GM23248 (cell line): ENCODE results near the gene CBL. TPM values are rescaled to one million over a fixed set of nuclear protein-coding genes. Genes with fewer than 3 reads are reported as not detected.

Source experiments
- DNase-seq: peaks from one replicate; pipeline ENCODE4 v3.0.0-alpha.2; 2015
- H2AFZ ChIP-seq: fragments of 200-600 bp; sonication (generic); 2 replicates; pipeline ENCODE4 v1.6.1; 2016; ENCODE audit warnings: antibody characterized with exemption
- H3F3A ChIP-seq: fragments of 200-600 bp; sonication (generic); 2 replicates; pipeline ENCODE4 v1.6.1; 2016; ENCODE audit warnings: mild to moderate bottlenecking, antibody characterized with exemption, mixed run types; ENCODE audit not compliant: insufficient read depth
- H3K27ac ChIP-seq: fragments of 200-600 bp; sonication (generic); 2 replicates; pipeline ENCODE4 v1.5.1; 2016; ENCODE audit warnings: mild to moderate bottlenecking
- H3K27me3 ChIP-seq: fragments of 200-600 bp; sonication (generic); replicated peaks from 2 replicates; pipeline ENCODE4 v1.6.1; 2016; ENCODE audit warnings: mild to moderate bottlenecking; ENCODE audit not compliant: insufficient read depth
- H3K36me3 ChIP-seq: fragments of 200-600 bp; sonication (generic); 2 replicates; pipeline ENCODE4 v1.6.1; 2016; ENCODE audit warnings: low read depth, mild to moderate bottlenecking
- H3K4me1 ChIP-seq: fragments of 200-600 bp; sonication (generic); 2 replicates; pipeline ENCODE4 v1.6.1; 2016; ENCODE audit warnings: mild to moderate bottlenecking; ENCODE audit not compliant: insufficient read depth
- H3K4me2 ChIP-seq: fragments of 200-600 bp; sonication (generic); one replicate; pipeline ENCODE4 v1.6.1; 2016; ENCODE audit warnings: mild to moderate bottlenecking; ENCODE audit not compliant: unreplicated experiment
- H3K4me3 ChIP-seq: fragments of 200-600 bp; sonication (generic); 2 replicates; pipeline ENCODE4 v1.5.1; 2016; ENCODE audit warnings: mild to moderate bottlenecking
- H3K79me2 ChIP-seq: fragments of 200-600 bp; sonication (generic); 2 replicates; pipeline ENCODE4 v1.6.1; 2016; ENCODE audit warnings: mild to moderate bottlenecking; ENCODE audit not compliant: insufficient read depth
- H3K9ac ChIP-seq: fragments of 200-600 bp; sonication (generic); 2 replicates; pipeline ENCODE4 v1.6.1; 2016; ENCODE audit warnings: mild to moderate bottlenecking
- H3K9me2 ChIP-seq: fragments of 200-600 bp; sonication (generic); 2 replicates; pipeline ENCODE4 v1.6.1; 2016; ENCODE audit warnings: mixed run types, mild to moderate bottlenecking, moderate library complexity; ENCODE audit not compliant: insufficient read depth
- H3K9me3 ChIP-seq: fragments of 200-600 bp; sonication (generic); one replicate; pipeline ENCODE4 v1.6.1; 2017; ENCODE audit warnings: low read depth
- H4K20me1 ChIP-seq: fragments of 200-600 bp; sonication (generic); 2 replicates; pipeline ENCODE4 v1.6.0; 2016; ENCODE audit not compliant: insufficient read depth
- EZH2 ChIP-seq: fragments of 200-600 bp; sonication (generic); IDR thresholded peaks from 2 replicates; pipeline ENCODE4 v1.6.1; 2018; ENCODE audit warnings: antibody characterized with exemption, mild to moderate bottlenecking; ENCODE audit not compliant: insufficient read depth, poor library complexity, severe bottlenecking
- EZH2phosphoT487 ChIP-seq: fragments of 200-600 bp; sonication (generic); IDR thresholded peaks from 2 replicates; pipeline ENCODE4 v1.6.1; 2018; ENCODE audit warnings: antibody characterized with exemption, moderate library complexity, mild to moderate bottlenecking, low read depth; ENCODE audit not compliant: insufficient read depth
- WGBS, 2 experiments: methylation state at CpG; one replicate each; pipeline ENCODE4 v1.1.6; 2015 to 2017; ENCODE audit warnings: low lambda C conversion rate in 2 of 2, low coverage in 1 of 2; ENCODE audit errors: missing lambda C conversion rate in 2 of 2; 5-methylcytosine and 5-hydroxymethylcytosine counted together
- in situ Hi-C: fragments of 300-500 bp; cut with MboI; formaldehyde crosslinking; loops from 2 replicates; pipeline ENCODE4 v1.15.0; 2020
- polyA plus RNA-seq: library from polyadenylated mRNA; unstranded; fragments of >200 nt; fragmentation: Nextera tagmentation; extraction: Ambion mirVana; gene quantifications from 2 replicates; pipeline ENCODE4 v1.2.1, GENCODE V29; 2016
- total RNA-seq: library from RNA; depleted of rRNA; stranded (reverse); fragments of >200 nt; shearing (Covaris generic); gene quantifications from 2 replicates; pipeline ENCODE4 v1.2.3, GENCODE V29; 2014

The CBL gene
- total and polyA plus RNA-seq, 2 experiments from 2014 or later = 5.8 to 8.6 TPM

DNA sequence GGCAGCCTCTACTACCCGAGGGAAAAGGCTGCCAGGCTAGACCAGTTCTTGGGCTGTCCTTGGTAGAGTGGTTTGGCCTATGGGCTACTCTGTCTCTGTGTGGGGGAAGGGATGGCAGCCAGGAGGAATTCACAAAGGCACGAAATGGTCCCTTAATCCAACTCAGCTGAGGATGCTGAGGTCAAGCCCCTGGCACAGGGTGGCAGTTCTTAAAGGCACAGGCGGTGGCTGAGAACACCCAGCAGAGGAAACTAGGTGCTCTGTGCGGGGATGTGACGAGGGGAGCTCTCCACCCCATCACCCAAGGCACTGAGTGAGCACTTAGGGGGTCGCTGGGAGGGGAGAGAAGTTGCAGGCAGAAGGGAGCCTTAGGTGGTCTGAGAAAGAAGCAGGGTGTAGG, 140.5 kb downstream of the CBL start, which contains the start of gene MFRP:
MFRP (minus strand) TSS at position 101 of the 400 bp plus-strand sequence. CDS start 192 bp downstream, outside the sequence.
- no peak within 1 kb of the TSS for H3K4me2 ChIP-seq
- no peak within 1 kb of the TSS for H2AFZ ChIP-seq
- 54 to 62% methylated on average over 5 to 6 of the region's 6 CpGs for WGBS, 2 experiments
- H3K79me2 ChIP-seq = no peaks in the 10 kb centered on the region
- no peak within 1 kb of the TSS for H3K27ac ChIP-seq
- TF ChIP-seq EZH2 (no peak), EZH2phosphoT487 (no peak)
- H3K9me3 ChIP-seq = no peaks in the 10 kb centered on the region
- no peaks in the 10 kb centered on the region for H3K9me2 ChIP-seq
- no peak within 1 kb of the TSS for H3K9ac ChIP-seq
- peaks cover 8% of the 10 kb centered on the region; the same call in 1 of the 2 replicates for H3K27me3 ChIP-seq
- H3K36me3 ChIP-seq = no peaks in the 10 kb centered on the region
- DNase-seq = no peak
- no peak within 1 kb of the TSS for H3K4me3 ChIP-seq
- H4K20me1 ChIP-seq = no peaks in the 10 kb centered on the region
- peaks cover 9% of the 10 kb centered on the region; the same call in 1 of the 2 replicates for H3F3A ChIP-seq
- in situ Hi-C loops = no loop called here
- peaks cover 12% of the 10 kb centered on the region for H3K4me1 ChIP-seq

DNA sequence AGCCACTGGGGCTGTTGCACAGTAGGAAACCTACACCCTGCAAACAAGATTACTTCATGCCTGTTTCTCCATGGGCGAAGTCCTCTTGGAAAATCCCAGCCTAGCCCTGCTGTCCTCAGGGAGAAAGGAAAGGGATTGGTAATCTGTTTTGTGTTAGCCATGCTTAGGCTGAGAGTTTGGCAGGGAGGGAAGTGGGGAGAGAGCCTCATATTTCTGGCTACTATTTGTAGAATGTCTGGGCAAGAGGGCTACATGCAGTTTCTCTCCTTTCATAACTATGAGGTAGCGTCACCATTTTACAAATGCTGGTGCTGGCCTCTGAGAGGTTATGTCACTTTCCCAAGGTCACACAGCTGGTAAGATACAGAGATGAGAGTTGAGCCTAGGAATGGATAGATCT, 141.1 kb downstream of the CBL start:
- TF ChIP-seq EZH2 (no peak), EZH2phosphoT487 (no peak)
- Histone ChIP-seq H3K4me2 (no peak overlapping the region), H3K9me3 (no peaks in the 10 kb centered on the region), H3K79me2 (no peaks in the 10 kb centered on the region), H3K9ac (no peak overlapping the region), H3K4me1 (peaks cover 12% of the 10 kb centered on the region), H3K27ac (no peak overlapping the region), H3F3A (peaks cover 9% of the 10 kb centered on the region; the same call in 1 of the 2 replicates), H3K27me3 (peaks cover 8% of the 10 kb centered on the region; the same call in 1 of the 2 replicates), H3K9me2 (no peaks in the 10 kb centered on the region), H3K36me3 (no peaks in the 10 kb centered on the region), H4K20me1 (no peaks in the 10 kb centered on the region), H3K4me3 (no peak overlapping the region), H2AFZ (no peak overlapping the region)
- 0 to 2% methylated on average over 2 of the region's 2 CpGs for WGBS, 2 experiments
- DNase-seq = peak; percentile 70
- in situ Hi-C loops = no loop called here

- WGBS, 2 experiments = 12 to 13% methylated on average over 16 of the region's 16 CpGs
- no peak overlapping the region for H3K4me3 ChIP-seq
- H3K4me1 ChIP-seq = peaks cover 12% of the 10 kb centered on the region
- peaks cover 9% of the 10 kb centered on the region; the same call in 1 of the 2 replicates for H3F3A ChIP-seq
- no peak overlapping the region for H3K27ac ChIP-seq
- DNase-seq = peak; percentile 36
- TF ChIP-seq EZH2 (no peak), EZH2phosphoT487 (no peak)
- 0 out of 2 replicates have a peak overlapping the region, but pooled peaks have one; percentile 12 for H2AFZ ChIP-seq
- no peaks in the 10 kb centered on the region for H3K9me3 ChIP-seq
- no peak overlapping the region for H3K9ac ChIP-seq
- in situ Hi-C loops = no loop called here
- H3K9me2 ChIP-seq = no peaks in the 10 kb centered on the region
- no peaks in the 10 kb centered on the region for H3K36me3 ChIP-seq
- H3K27me3 ChIP-seq = peaks cover 8% of the 10 kb centered on the region; the same call in 1 of the 2 replicates
- no peaks in the 10 kb centered on the region for H3K79me2 ChIP-seq
- H3K4me2 ChIP-seq = no peak overlapping the region
- H4K20me1 ChIP-seq = no peaks in the 10 kb centered on the region
Observed at GRCh38 chr11:119347940-119348605, 141.9 kb downstream of the CBL start.

DNA sequence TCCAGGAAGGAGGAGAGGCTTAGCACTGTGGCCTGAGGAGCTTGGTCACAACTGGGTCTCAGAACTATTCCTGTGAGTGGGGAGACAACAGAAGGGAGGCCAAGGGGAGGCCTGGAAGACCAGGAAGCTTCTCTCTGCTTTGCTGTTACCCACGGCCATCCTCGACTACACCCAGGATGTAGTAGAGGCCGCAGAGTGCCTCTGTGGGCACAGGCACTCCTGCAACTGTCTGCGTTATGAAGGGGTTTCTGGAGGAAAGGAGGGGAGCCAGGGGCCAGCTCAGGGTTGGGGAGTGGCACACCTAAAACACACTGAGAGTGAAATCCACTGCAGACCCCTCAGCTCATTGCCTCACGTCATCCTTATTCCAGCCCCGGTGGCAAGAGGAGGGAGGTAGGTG, 144.2 kb downstream of the CBL start:
- no peak overlapping the region for H3K9ac ChIP-seq
- H3K4me2 ChIP-seq = no peak overlapping the region
- no peak overlapping the region for H2AFZ ChIP-seq
- H3K4me1 ChIP-seq = peaks cover 12% of the 10 kb centered on the region
- H3K9me2 ChIP-seq = no peaks in the 10 kb centered on the region
- H3K4me3 ChIP-seq = no peak overlapping the region
- TF ChIP-seq EZH2phosphoT487 (no peak), EZH2 (no peak)
- H3F3A ChIP-seq = peaks cover 9% of the 10 kb centered on the region; the same call in 1 of the 2 replicates
- H3K36me3 ChIP-seq = no peaks in the 10 kb centered on the region
- H3K79me2 ChIP-seq = no peaks in the 10 kb centered on the region
- in situ Hi-C loops = loop anchor here (10.0 kb wide), 1 partner anchor 124 kb away; no protein-coding TSS in a partner anchor
- peaks cover 8% of the 10 kb centered on the region; the same call in 1 of the 2 replicates for H3K27me3 ChIP-seq
- H3K27ac ChIP-seq = no peak overlapping the region
- no peak for DNase-seq
- no peaks in the 10 kb centered on the region for H4K20me1 ChIP-seq
- no peaks in the 10 kb centered on the region for H3K9me3 ChIP-seq
- WGBS, 2 experiments = 89 to 92% methylated on average over 5 to 6 of the region's 6 CpGs
